Measurements from ENCODE around the gene SSTR5. TPM values are rescaled to one million over a fixed set of nuclear protein-coding genes. Genes with fewer than 3 reads are reported as not detected.

SSTR5 gene
- total and polyA plus RNA-seq, 2 of the 4 experiments (the other 2 are of a cell fraction) = not detected

- dilution Hi-C loops (cut with HindIII; ENCODE audit: low sequenced_read_pairs, unreplicated experiment) (no loop called here), intact Hi-C loops (cut with micrococcal nuclease) (no loop called here), in situ Hi-C loops (cut with MboI; ENCODE audit: low sequenced_read_pairs) (loop anchor here (5.0 to 25.0 kb wide), 2 partner anchors 238 to 338 kb away; partner anchors contain the start of genes ANTKMT, FBXL16 and METRN)
- no peaks in the 10 kb centered on the region for H4K20me1 ChIP-seq (ENCODE audit: insufficient read depth, low read length)
- H3K4ac ChIP-seq (ENCODE audit: low read depth, low read length) = no peak overlapping the region
- no peak overlapping the region for H3K14ac ChIP-seq (replicated peaks; ENCODE audit: low read depth, low read length)
- H2BK15ac ChIP-seq (ENCODE audit: low read depth, low read length) = no peak overlapping the region
- H3K27me3 ChIP-seq (ENCODE audit: control insufficient read depth, insufficient read depth, low read length) = peaks cover 21% of the 10 kb centered on the region
- H3K9ac ChIP-seq (ENCODE audit: low read depth, low read length) = no peak overlapping the region
- POLR2A ChIA-PET (ENCODE audit: unreplicated experiment) = no interaction called here
- H3K56ac ChIP-seq (ENCODE audit: extremely low read depth, insufficient read depth, low read length) = no peak overlapping the region
- H3K79me1 ChIP-seq (ENCODE audit: low read depth in 1 of 2, low read length in 2 of 2) = no peaks in the 10 kb centered on the region
- no peaks in the 10 kb centered on the region for H3K9me1 ChIP-seq (ENCODE audit: insufficient read depth, low read length)
- H3K9me3 ChIP-seq (ENCODE audit: control insufficient read depth, insufficient read depth, low read length) = no peaks in the 10 kb centered on the region
- no peak overlapping the region for H2BK5ac ChIP-seq (ENCODE audit: low read depth, low read length, poor library complexity, severe bottlenecking)
- no peak overlapping the region for H4K8ac ChIP-seq (ENCODE audit: low read depth in 2 of 2, low read length in 2 of 2)
- no peak overlapping the region for H3K4me2 ChIP-seq (ENCODE audit: low read depth, low read length)
- no peak overlapping the region for H3K18ac ChIP-seq (ENCODE audit: low read depth, low read length)
- BruUV-seq (replicated peaks) = no TSS peak
- H3K23ac ChIP-seq (ENCODE audit: low read depth, low read length) = no peak overlapping the region
- H2AFZ ChIP-seq (replicated peaks; ENCODE audit: low read length, poor library complexity) = no peak overlapping the region
- no peak overlapping the region for H2BK20ac ChIP-seq (ENCODE audit: low read depth, low read length)
- H3K36me3 ChIP-seq (ENCODE audit: control insufficient read depth, insufficient read depth, low read length) = no peaks in the 10 kb centered on the region
- no peak overlapping the region for H2AK5ac ChIP-seq (ENCODE audit: low read depth, low read length)
- H4K91ac ChIP-seq (ENCODE audit: insufficient read depth, low read depth, low read length) = no peak overlapping the region
- CTCF ChIA-PET = no interaction called here
- ATAC-seq (ENCODE audit: low read depth) = no peak
- no peaks in the 10 kb centered on the region for H3K4me1 ChIP-seq (ENCODE audit: control insufficient read depth, insufficient read depth, low read length)
- no peak overlapping the region for H4K5ac ChIP-seq (ENCODE audit: low read depth, low read length)
- H2AK9ac ChIP-seq (replicated peaks; ENCODE audit: low read depth, low read length, poor library complexity) = no peak overlapping the region
- TF ChIP-seq MAZ (IDR thresholded peaks at IDR 0.05; ENCODE audit: borderline replicate concordance, low read depth, low read length) (no peak), CEBPB (IDR thresholded peaks at IDR 0.05; ENCODE audit: low read depth, low read length) (no peak), CTCF (conservative IDR thresholded peaks at IDR 0.05; ENCODE audit: low read depth, low read length) (no peak), ELK1 (IDR thresholded peaks at IDR 0.05; ENCODE audit: borderline replicate concordance, low read depth, low read length) (no peak)
- WGBS, 2 experiments (ENCODE audit: extremely low coverage in 2 of 2, insufficient read length in 1 of 2) = 41% methylated on average over 14 of the region's 30 CpGs; no CpG with 5 or more reads in 1 of the 2 experiments
- no peak overlapping the region for H3K4me3 ChIP-seq (ENCODE audit: insufficient read depth, low read depth, low read length)
- H2BK120ac ChIP-seq (ENCODE audit: low read depth, low read length) = no peak overlapping the region
- H3K27ac ChIP-seq (ENCODE audit: insufficient read depth, low read length) = no peak overlapping the region
- DNase-seq = no peak
Observed at GRCh38 chr16:1050516-1050915, 22.0 kb upstream of the SSTR5 start.

Measured in IMR-90 (cell line).